Natural killer cell treated with Interleukin-12 subunit alpha and Interleukin-12 subunit beta and Interleukin-15 and Interleukin-18, amount 100 ng/mL, for 72 hours (primary cell): ENCODE data around the gene DDX31. TPM values are rescaled to one million over a fixed set of nuclear protein-coding genes. Genes with fewer than 3 reads are reported as not detected.

Experiments
- ATAC-seq, 2 donors: fragments of 150-1000 bp; cut with Tn5 transposase in 1 of 2; sonication (Bioruptor Pico), chemical (Tn5 transposase) in 1 of 2; 2 replicates each; pipeline ENCODE4 v1.10.0; 2021
- DNase-seq: peaks from one replicate; pipeline ENCODE4 v3.0.0; 2022; ENCODE audit warnings: low spot score
- H3K27ac Mint-ChIP-seq, 2 donors: 1 replicate in 1 of 2; 2 replicates in 1 of 2; pipeline ENCODE4 v1.8.0; 2022; ENCODE audit warnings: mixed read lengths in 2 of 2, mild to moderate bottlenecking in 1 of 2, moderate library complexity in 1 of 2
- H3K27me3 Mint-ChIP-seq, 2 donors: 1 replicate in 1 of 2; 2 replicates in 1 of 2; pipeline ENCODE4 v1.8.0; 2022; ENCODE audit warnings: mixed read lengths in 2 of 2
- H3K36me3 Mint-ChIP-seq: one replicate; pipeline ENCODE4 v1.8.0; 2022; ENCODE audit warnings: mixed read lengths
- H3K4me1 Mint-ChIP-seq, 2 donors: 1 replicate in 1 of 2; 2 replicates in 1 of 2; pipeline ENCODE4 v1.8.0; 2022; ENCODE audit warnings: low read depth in 2 of 2, mixed read lengths in 2 of 2, mild to moderate bottlenecking in 1 of 2
- H3K4me3 Mint-ChIP-seq: one replicate; pipeline ENCODE4 v1.8.0; 2022; ENCODE audit warnings: mixed read lengths
- H3K9me3 Mint-ChIP-seq: 2 replicates; pipeline ENCODE4 v1.8.0; 2022; ENCODE audit warnings: mixed read lengths
- total RNA-seq, 2 donors: library from RNA; stranded (reverse); gene quantifications; one replicate each; pipeline ENCODE4 v1.2.3, GENCODE V29; 2022

Gene DDX31
- total RNA-seq, 2 donors from 2014 or later = 17.6 to 31.0 TPM

DNA sequence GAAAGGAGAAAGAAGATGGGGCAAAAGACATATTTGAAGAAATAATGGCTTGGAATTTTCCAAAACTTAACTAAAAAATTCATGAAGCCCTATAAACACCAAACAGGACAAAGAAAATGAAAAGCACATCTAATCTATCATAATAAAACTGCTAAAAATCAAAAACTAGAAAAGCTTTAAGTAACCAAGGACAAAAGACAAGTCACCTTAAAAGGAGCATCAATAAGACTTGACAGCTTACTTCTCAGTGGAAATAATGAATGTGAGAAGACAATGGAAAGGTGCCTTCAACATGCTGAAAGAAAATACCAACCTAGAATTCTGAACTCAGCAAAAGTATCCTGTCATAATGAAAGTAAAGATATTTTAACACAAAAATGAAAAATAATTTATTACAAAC is 27.4 kb upstream of the DDX31 start:
- no peak overlapping the region for H3K4me3 Mint-ChIP-seq
- H3K27ac Mint-ChIP-seq = no peak overlapping the region
- DNase-seq (no peak), ATAC-seq (no peak)
- H3K9me3 Mint-ChIP-seq = peaks cover 4% of the 10 kb centered on the region
- peaks cover 38% of the 10 kb centered on the region for H3K36me3 Mint-ChIP-seq
- H3K27me3 Mint-ChIP-seq = peaks cover 6 to 9% of the 10 kb centered on the region in 2 donors
- H3K4me1 Mint-ChIP-seq = peaks cover 3 to 5% of the 10 kb centered on the region in 2 donors

- H3K27ac Mint-ChIP-seq = no peak overlapping the region
- DNase-seq = peak; percentile 66
- peaks cover 4% of the 10 kb centered on the region for H3K9me3 Mint-ChIP-seq
- ATAC-seq = peak; percentile 65 to 77
- peaks cover 43% of the 10 kb centered on the region for H3K36me3 Mint-ChIP-seq
- H3K27me3 Mint-ChIP-seq = peaks cover 6 to 9% of the 10 kb centered on the region in 2 donors
- no peak overlapping the region for H3K4me3 Mint-ChIP-seq
- H3K4me1 Mint-ChIP-seq = peaks cover 3 to 5% of the 10 kb centered on the region in 2 donors
Observed at GRCh38 chr9:132694144-132694543, 24.4 kb upstream of the DDX31 start.

GRCh38 chr9:132690696-132691095 is 20.9 kb upstream of the DDX31 start:
- ATAC-seq (no peak), DNase-seq (no peak)
- Mint-ChIP-seq H3K4me1 (peaks cover 3 to 5% of the 10 kb centered on the region in 2 donors), H3K27ac (no peak overlapping the region), H3K36me3 (peaks cover 16% of the 10 kb centered on the region), H3K4me3 (no peak overlapping the region), H3K9me3 (no peaks in the 10 kb centered on the region), H3K27me3 (no peaks in the 10 kb centered on the region)

DNA sequence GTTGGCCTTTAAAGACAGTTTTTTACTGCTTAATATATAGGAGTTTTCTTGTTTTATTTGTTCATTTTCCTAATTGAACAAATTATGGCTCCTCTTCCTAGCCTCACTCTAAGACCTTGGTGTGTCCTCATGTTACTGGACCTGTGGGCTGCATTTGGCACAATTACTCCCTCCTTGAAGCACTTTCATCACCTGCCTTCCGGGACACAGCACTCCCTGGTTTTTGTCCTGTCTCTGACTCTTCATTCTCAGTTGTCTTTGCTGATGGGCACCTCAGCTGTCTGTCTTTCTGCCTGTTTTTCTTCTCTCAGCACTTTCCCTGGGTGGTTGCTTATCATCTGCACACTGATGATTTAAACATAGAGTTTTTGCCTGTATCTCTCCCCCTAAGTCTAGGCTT is 14.1 kb upstream of the DDX31 start:
- no peak for ATAC-seq
- no peak overlapping the region for H3K4me3 Mint-ChIP-seq
- DNase-seq = no peak
- peaks cover 12 to 32% of the 10 kb centered on the region in 2 donors for H3K4me1 Mint-ChIP-seq
- H3K9me3 Mint-ChIP-seq = no peaks in the 10 kb centered on the region
- H3K27me3 Mint-ChIP-seq = no peaks in the 10 kb centered on the region
- H3K27ac Mint-ChIP-seq = no peak overlapping the region
- H3K36me3 Mint-ChIP-seq = peaks cover 27% of the 10 kb centered on the region

DNA sequence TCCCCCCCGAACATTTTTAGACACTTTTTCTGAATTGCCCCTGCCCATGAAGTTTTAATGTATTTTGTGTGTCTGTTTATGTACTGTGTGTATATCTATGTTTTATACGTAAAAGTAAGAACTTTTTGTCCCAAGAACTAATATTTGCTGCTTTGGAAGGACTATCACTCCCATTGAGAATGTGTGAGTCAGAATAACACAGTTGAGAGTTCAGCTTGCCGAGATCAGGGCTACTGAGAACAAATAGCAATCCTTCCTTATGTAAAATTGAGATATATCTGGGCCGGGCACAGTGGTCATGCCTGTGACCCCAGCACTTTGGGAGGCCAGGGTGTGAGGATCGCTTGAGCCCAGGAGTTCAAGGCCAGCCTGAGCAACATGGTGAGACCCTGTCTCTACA is 11.8 kb upstream of the DDX31 start:
- peak overlapping the region; percentile 31 for H3K4me3 Mint-ChIP-seq
- no peaks in the 10 kb centered on the region for H3K9me3 Mint-ChIP-seq
- H3K36me3 Mint-ChIP-seq = peaks cover 32% of the 10 kb centered on the region
- no peaks in the 10 kb centered on the region for H3K27me3 Mint-ChIP-seq
- no peak overlapping the region for H3K27ac Mint-ChIP-seq
- no peak for ATAC-seq
- no peak for DNase-seq
- peaks cover 15 to 32% of the 10 kb centered on the region in 2 donors for H3K4me1 Mint-ChIP-seq

DNA sequence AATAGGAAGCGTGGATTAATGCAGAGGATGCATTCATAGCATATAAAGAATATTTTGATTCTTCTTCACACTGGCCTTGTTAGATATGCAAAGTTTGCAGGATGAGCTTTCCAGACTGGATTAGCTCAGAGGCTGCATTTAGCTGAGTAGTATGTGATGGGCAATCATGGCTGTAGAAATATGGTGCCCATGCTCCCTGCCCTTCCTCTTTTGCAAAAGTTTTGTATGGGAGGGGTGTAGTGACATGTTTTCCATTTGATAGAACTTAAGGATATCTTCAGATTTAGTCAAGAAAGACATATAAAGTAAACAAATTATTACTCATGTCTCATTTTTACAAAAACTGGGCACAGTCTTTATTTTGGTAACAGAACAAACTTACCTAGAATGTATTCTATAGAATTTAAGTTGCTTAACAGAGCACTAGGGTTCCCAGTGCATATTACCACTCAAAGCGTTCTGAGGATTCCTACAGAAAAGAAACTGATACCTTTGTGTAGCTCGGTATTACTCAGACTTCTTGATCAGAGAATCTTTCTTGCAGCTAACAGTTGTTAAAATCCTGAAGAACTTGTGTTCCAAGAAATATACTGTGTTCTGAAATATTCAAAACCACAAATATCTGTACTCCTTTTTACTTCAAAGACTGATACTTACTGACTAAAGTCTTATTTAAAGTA is 10.3 kb upstream of the DDX31 start:
- H3K27ac Mint-ChIP-seq = peak overlapping the region in 1 of 2 donors; percentile 71
- peaks cover 32% of the 10 kb centered on the region for H3K36me3 Mint-ChIP-seq
- DNase-seq (no peak), ATAC-seq (peak in 1 of 2 donors; percentile 81)
- H3K9me3 Mint-ChIP-seq = no peaks in the 10 kb centered on the region
- H3K4me3 Mint-ChIP-seq = peak overlapping the region; percentile 67
- H3K4me1 Mint-ChIP-seq = peaks cover 15 to 32% of the 10 kb centered on the region in 2 donors
- H3K27me3 Mint-ChIP-seq = no peaks in the 10 kb centered on the region

GRCh38 chr9:132677976-132678375 is 8.2 kb upstream of the DDX31 start:
- Mint-ChIP-seq H3K9me3 (no peaks in the 10 kb centered on the region), H3K36me3 (peaks cover 18% of the 10 kb centered on the region), H3K4me3 (no peak overlapping the region), H3K4me1 (peaks cover 19 to 37% of the 10 kb centered on the region in 2 donors), H3K27ac (no peak overlapping the region), H3K27me3 (no peaks in the 10 kb centered on the region)
- no peak for ATAC-seq
- no peak for DNase-seq

DNA sequence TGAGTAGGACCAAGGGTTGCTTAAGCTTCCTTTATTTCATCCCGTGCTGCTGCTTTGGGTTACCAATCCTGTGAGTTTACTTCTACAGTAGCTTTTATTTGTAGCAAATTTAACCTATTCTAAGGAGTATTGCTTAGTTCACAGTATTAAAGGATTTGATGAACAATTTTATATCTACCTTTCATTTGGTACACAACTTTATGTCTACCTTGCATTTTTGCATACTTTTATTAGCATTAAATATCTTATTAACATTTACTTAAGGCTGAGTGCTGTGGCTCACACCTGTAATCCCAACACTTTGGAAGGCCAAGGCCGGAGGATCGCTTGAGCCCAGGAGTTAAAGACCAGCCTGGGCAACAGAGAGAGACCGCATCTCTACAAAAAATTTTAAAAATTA is 4.7 kb upstream of the DDX31 start:
- Mint-ChIP-seq H3K36me3 (peaks cover 20% of the 10 kb centered on the region), H3K27ac (no peak overlapping the region), H3K27me3 (no peaks in the 10 kb centered on the region), H3K4me1 (peaks cover 28 to 39% of the 10 kb centered on the region in 2 donors), H3K9me3 (no peaks in the 10 kb centered on the region), H3K4me3 (no peak overlapping the region)
- no peak for DNase-seq
- no peak for ATAC-seq

DNA sequence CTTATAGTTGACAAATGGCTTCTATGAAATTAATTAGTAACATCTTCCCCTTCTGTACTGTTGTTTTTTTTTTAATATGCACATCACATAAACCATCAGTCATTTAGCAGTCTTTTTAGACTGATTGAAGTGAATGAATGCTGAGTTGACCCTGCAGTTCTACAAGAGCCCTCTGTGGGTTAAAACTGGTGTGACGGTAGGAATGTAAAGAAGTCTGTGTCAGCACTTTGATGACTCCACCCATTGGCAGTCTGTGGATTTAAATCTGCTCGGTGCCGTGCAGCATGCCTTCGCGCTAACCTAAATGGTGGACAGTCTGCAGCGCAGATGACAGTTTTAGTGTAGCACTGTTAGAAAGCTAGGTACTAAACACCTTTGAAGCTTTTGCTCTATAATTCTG is 3.6 kb upstream of the DDX31 start:
- no peak for ATAC-seq
- H3K9me3 Mint-ChIP-seq = no peaks in the 10 kb centered on the region
- H3K27ac Mint-ChIP-seq = no peak overlapping the region
- no peak for DNase-seq
- H3K4me1 Mint-ChIP-seq = peaks cover 26 to 35% of the 10 kb centered on the region in 2 donors
- H3K36me3 Mint-ChIP-seq = peaks cover 9% of the 10 kb centered on the region
- no peaks in the 10 kb centered on the region for H3K27me3 Mint-ChIP-seq
- H3K4me3 Mint-ChIP-seq = peak overlapping the region; percentile 48

- no peak for ATAC-seq
- Mint-ChIP-seq H3K9me3 (no peaks in the 10 kb centered on the region), H3K27me3 (no peaks in the 10 kb centered on the region), H3K4me1 (peaks cover 35 to 41% of the 10 kb centered on the region in 2 donors), H3K27ac (peak overlapping the region in 1 of 2 donors; percentile 83), H3K36me3 (peaks cover 9% of the 10 kb centered on the region), H3K4me3 (peak overlapping the region; percentile 82)
- no peak for DNase-seq
Observed at GRCh38 chr9:132672413-132672690, 2.6 kb upstream of the DDX31 start.

GRCh38 chr9:132671620-132672412 is 2.0 kb upstream of the DDX31 start:
- H3K36me3 Mint-ChIP-seq = peaks cover 9% of the 10 kb centered on the region
- DNase-seq (no peak), ATAC-seq (no peak)
- H3K27ac Mint-ChIP-seq = peak overlapping the region; percentile 83 to 89
- peak overlapping the region; percentile 82 for H3K4me3 Mint-ChIP-seq
- H3K9me3 Mint-ChIP-seq = no peaks in the 10 kb centered on the region
- H3K27me3 Mint-ChIP-seq = no peaks in the 10 kb centered on the region
- peaks cover 33 to 41% of the 10 kb centered on the region in 2 donors for H3K4me1 Mint-ChIP-seq

GRCh38 chr9:132670457-132671391 is 941 bp upstream of the DDX31 start, which contains the start of gene GTF3C4:
Gene GTF3C4 (plus strand): TSS chr9:132670464. CDS start chr9:132670599, 135 bp downstream.
- H3K36me3 Mint-ChIP-seq = peaks cover 9% of the 10 kb centered on the region
- DNase-seq (peak; percentile 76), ATAC-seq (peak; percentile 84 to 88)
- peak within 1 kb of the TSS; percentile 83 to 89 for H3K27ac Mint-ChIP-seq
- H3K9me3 Mint-ChIP-seq = no peaks in the 10 kb centered on the region
- H3K27me3 Mint-ChIP-seq = no peaks in the 10 kb centered on the region
- peak within 1 kb of the TSS; percentile 92 for H3K4me3 Mint-ChIP-seq
- peaks cover 33 to 41% of the 10 kb centered on the region in 2 donors for H3K4me1 Mint-ChIP-seq

- Mint-ChIP-seq H3K36me3 (peaks cover 9% of the 10 kb centered on the region), H3K9me3 (no peaks in the 10 kb centered on the region), H3K4me1 (peaks cover 33 to 37% of the 10 kb centered on the region in 2 donors), H3K27ac (peak overlapping the region; percentile 83 to 89), H3K4me3 (peak overlapping the region; percentile 92), H3K27me3 (no peaks in the 10 kb centered on the region)
- no peak for DNase-seq
- ATAC-seq = no peak
Observed at GRCh38 chr9:132669319-132669697, 475 bp downstream of the DDX31 start.
